HepG2 (cell line): ENCODE measurements around the gene ACAT2. TPM values are rescaled to one million over a fixed set of nuclear protein-coding genes. Genes with fewer than 3 reads are reported as not detected.

Experiments used
- ATAC-seq: fragments of 200-7000 bp; cut with Tn5 transposase; 3 replicates; pipeline ENCODE4 v1.9.1; 2020; ENCODE audit warnings: mild to moderate bottlenecking, moderate library complexity
- BruUV-seq: library from RNA; stranded (reverse); fragments of 400-500 nt; replicated peaks from 2 replicates; lab custom pipeline; 2021; lab: Mats Ljungman, UMichigan
- CTCF ChIA-PET: fragments of 300-600 bp; formaldehyde crosslinking; extraction: SDS; loops from one replicate; lab custom pipeline; 2021; ENCODE audit warnings: low total read pairs, inconsistent platforms, low intra/inter-chr PET ratio; lab: Yijun Ruan, JAX
- POLR2A ChIA-PET: fragments of 350-600 bp; sonication (Branson Sonifier 250); formaldehyde crosslinking; loops from one replicate; lab custom pipeline; 2020; ENCODE audit warnings: antibody characterized with exemption, inconsistent platforms; lab: Yijun Ruan, JAX
- DNase-seq: peaks from one replicate; pipeline ENCODE4 v3.0.0-alpha.2; 2015; ENCODE audit warnings: low spot score
- FAIRE-seq: peaks from 3 replicates; lab custom pipeline; 2011; peaks lifted over from hg19 to GRCh38; lab: Jason Lieb, UNC
- H2AFZ ChIP-seq: one replicate; pipeline ENCODE4 v1.6.1; 2011; ENCODE audit warnings: low read length, inconsistent platforms
- H3K27ac ChIP-seq: fragments of 300-600 bp; 3 replicates; pipeline ENCODE4 v1.8.0; 2011; ENCODE audit warnings: mixed run types, mild to moderate bottlenecking, mixed read lengths, low read length, inconsistent platforms; ENCODE audit not compliant: insufficient read depth; ENCODE audit errors: extremely low read length
- H3K27me3 ChIP-seq, 2 experiments: fragments of 200-600 bp in 1 of 2; 2 replicates in 1 of 2; 3 replicates in 1 of 2; pipeline versions ENCODE4 v1.6.0 to v1.8.0; 2011; ENCODE audit warnings: low read length in 2 of 2, mild to moderate bottlenecking in 2 of 2, moderate library complexity in 2 of 2, inconsistent platforms in 1 of 2; ENCODE audit not compliant: insufficient read depth in 2 of 2, control insufficient read depth in 1 of 2
- H3K36me3 ChIP-seq, 2 experiments: fragments of 200-600 bp in 1 of 2; replicated peaks in 1 of 2; 2 replicates in 1 of 2; 3 replicates in 1 of 2; pipeline versions ENCODE4 v1.5.1 to v1.8.0; 2011; ENCODE audit warnings: low read length in 2 of 2, inconsistent platforms in 1 of 2; ENCODE audit not compliant: insufficient read depth in 2 of 2, control insufficient read depth in 1 of 2
- H3K4me1 ChIP-seq: 2 replicates; pipeline ENCODE4 v1.5.1; 2012; ENCODE audit warnings: low read length, inconsistent platforms; ENCODE audit not compliant: insufficient read depth
- H3K4me2 ChIP-seq: 2 replicates; pipeline ENCODE4 v1.6.0; 2011; ENCODE audit warnings: low read depth, low read length, inconsistent platforms
- H3K4me3 ChIP-seq, 3 experiments: fragments of 200-600 bp in 1 of 3; sonication (generic), shearing (Covaris generic) in 1 of 3; replicated peaks in 1 of 3; 2 replicates each; pipeline ENCODE4 v1.5.1; 2011 to 2016; ENCODE audit warnings: low read length in 3 of 3, inconsistent platforms in 2 of 3, low read depth in 2 of 3, mild to moderate bottlenecking in 2 of 3, control low read depth in 1 of 3, mixed read lengths in 1 of 3; ENCODE audit not compliant: insufficient read depth in 1 of 3
- H3K79me2 ChIP-seq: one replicate; pipeline ENCODE4 v1.6.1; 2011; ENCODE audit warnings: low read length, inconsistent platforms; ENCODE audit not compliant: insufficient read depth
- H3K9ac ChIP-seq: 2 replicates; pipeline ENCODE4 v1.6.0; 2011; ENCODE audit warnings: mild to moderate bottlenecking, low read depth, low read length, inconsistent platforms; ENCODE audit not compliant: insufficient read depth
- H3K9me3 ChIP-seq: 2 replicates; pipeline ENCODE4 v1.5.1; 2012; ENCODE audit warnings: mild to moderate bottlenecking, low read length
- H4K20me1 ChIP-seq: 2 replicates; pipeline ENCODE4 v1.6.0; 2011; ENCODE audit warnings: inconsistent platforms, mild to moderate bottlenecking, low read length, moderate library complexity; ENCODE audit not compliant: insufficient read depth
- MED1 ChIP-seq: sonication (generic); formaldehyde crosslinking; IDR thresholded peaks from 2 replicates; pipeline ENCODE4 v1.4.0; 2020; ENCODE audit warnings: missing genetic modification reagents
- NFRKB ChIP-seq: fragments of 450-650 bp; IDR thresholded peaks from 2 replicates; pipeline ENCODE4 v1.6.1; 2017
- PRDM15 ChIP-seq: sonication (generic); formaldehyde crosslinking; IDR thresholded peaks from 2 replicates; pipeline ENCODE4 v1.4.0; 2020; ENCODE audit warnings: missing genetic modification reagents
- RFXANK ChIP-seq: IDR thresholded peaks from 2 replicates; pipeline ENCODE4 v1.6.1; 2016
- RFXAP ChIP-seq: sonication (generic); formaldehyde crosslinking; IDR thresholded peaks from 2 replicates; pipeline ENCODE4 v1.4.0; 2020; ENCODE audit warnings: missing genetic modification reagents, borderline replicate concordance
- SP140L ChIP-seq: sonication (generic); formaldehyde crosslinking; IDR thresholded peaks from 2 replicates; pipeline ENCODE4 v1.4.0; 2020; ENCODE audit warnings: missing genetic modification reagents, borderline replicate concordance
- ZMYM2 ChIP-seq: sonication (generic); formaldehyde crosslinking; IDR thresholded peaks from 2 replicates; pipeline ENCODE4 v1.8.0; 2022; ENCODE audit warnings: mild to moderate bottlenecking, missing genetic modification reagents
- ZNF572 ChIP-seq: sonication (generic); formaldehyde crosslinking; IDR thresholded peaks from 2 replicates; pipeline ENCODE4 v1.5.1; 2020; ENCODE audit warnings: mild to moderate bottlenecking, missing genetic modification reagents
- ZNF589 ChIP-seq: sonication (generic); formaldehyde crosslinking; conservative IDR thresholded peaks from 2 replicates; pipeline ENCODE4 v1.8.0; 2022; ENCODE audit warnings: mild to moderate bottlenecking, moderate library complexity, missing genetic modification reagents
- ZNF878 ChIP-seq: sonication (generic); formaldehyde crosslinking; IDR thresholded peaks from 2 replicates; pipeline ENCODE4 v1.8.1; 2023; ENCODE audit warnings: mild to moderate bottlenecking, missing genetic modification reagents, moderate library complexity
- WGBS: methylation state at CpG from one replicate; pipeline ENCODE4 v1.1.6; 2017; ENCODE audit warnings: low lambda C conversion rate; 5-methylcytosine and 5-hydroxymethylcytosine counted together
- in situ Hi-C: cut with HindIII; loops from 2 replicates; pipeline ENCODE4 v1.10.0; 2017; ENCODE audit warnings: low pct_unique_long_range_greater_than_20kb; ENCODE audit not compliant: extremely low pct_ligation_motif_present
- intact Hi-C: fragments of 100-400 bp; cut with micrococcal nuclease; formaldehyde crosslinking; loops from one replicate; pipeline ENCODE4 v1.10.0; 2022; ENCODE audit not compliant: unreplicated experiment
- polyA plus RNA-seq, 8 experiments: library from polyadenylated mRNA; depleted of rRNA in 3 of 8; stranded (reverse) in 7 of 8; unstranded in 1 of 8; fragments of >200 nt; fragmentation: Illumina TruSeq in 4 of 8; extraction: Trizol in 4 of 8; gene quantifications; 2 replicates each; pipeline versions ENCODE4 v1.2.1 to v1.2.3, GENCODE V29; 2011 to 2016; ENCODE audit warnings: low read depth in 4 of 8, missing spikeins in 1 of 8, mixed read lengths in 1 of 8; ENCODE audit not compliant: insufficient read depth in 1 of 8
- total RNA-seq, 5 experiments: library from RNA; depleted of rRNA; stranded (reverse); fragments of >200 nt; fragmentation: Illumina TruSeq; extraction: Trizol; gene quantifications; 2 replicates each; pipeline ENCODE4 v1.2.3, GENCODE V29; 2016; ENCODE audit warnings: low read depth in 1 of 5
- TF ChIP-seq, protein P1 (sequence below): sonication (generic); formaldehyde crosslinking; IDR thresholded peaks from 2 replicates; pipeline ENCODE4 v1.5.1; 2020; ENCODE audit warnings: missing genetic modification reagents, mild to moderate bottlenecking, borderline replicate concordance
- TF ChIP-seq, protein P2 (sequence below): sonication (generic); formaldehyde crosslinking; conservative IDR thresholded peaks from 2 replicates; pipeline ENCODE4 v1.4.0; 2020; ENCODE audit warnings: missing genetic modification reagents
- TF ChIP-seq, protein P3 (sequence below): sonication (generic); IDR thresholded peaks from 2 replicates; pipeline ENCODE4 v1.6.1; 2016; ENCODE audit warnings: low read depth, borderline replicate concordance
- TF ChIP-seq, protein P4 (sequence below): IDR thresholded peaks from 2 replicates; pipeline ENCODE4 v1.6.1; 2016; ENCODE audit warnings: missing compliant biosample characterization, missing genetic modification reagents, borderline replicate concordance

Gene ACAT2
- total and polyA plus RNA-seq, 2 of the 13 experiments (the other 11 are each of a cell fraction or from before 2014, with no cell fraction given): 121 to 534 TPM

- TF ChIP-seq, protein P1, sequence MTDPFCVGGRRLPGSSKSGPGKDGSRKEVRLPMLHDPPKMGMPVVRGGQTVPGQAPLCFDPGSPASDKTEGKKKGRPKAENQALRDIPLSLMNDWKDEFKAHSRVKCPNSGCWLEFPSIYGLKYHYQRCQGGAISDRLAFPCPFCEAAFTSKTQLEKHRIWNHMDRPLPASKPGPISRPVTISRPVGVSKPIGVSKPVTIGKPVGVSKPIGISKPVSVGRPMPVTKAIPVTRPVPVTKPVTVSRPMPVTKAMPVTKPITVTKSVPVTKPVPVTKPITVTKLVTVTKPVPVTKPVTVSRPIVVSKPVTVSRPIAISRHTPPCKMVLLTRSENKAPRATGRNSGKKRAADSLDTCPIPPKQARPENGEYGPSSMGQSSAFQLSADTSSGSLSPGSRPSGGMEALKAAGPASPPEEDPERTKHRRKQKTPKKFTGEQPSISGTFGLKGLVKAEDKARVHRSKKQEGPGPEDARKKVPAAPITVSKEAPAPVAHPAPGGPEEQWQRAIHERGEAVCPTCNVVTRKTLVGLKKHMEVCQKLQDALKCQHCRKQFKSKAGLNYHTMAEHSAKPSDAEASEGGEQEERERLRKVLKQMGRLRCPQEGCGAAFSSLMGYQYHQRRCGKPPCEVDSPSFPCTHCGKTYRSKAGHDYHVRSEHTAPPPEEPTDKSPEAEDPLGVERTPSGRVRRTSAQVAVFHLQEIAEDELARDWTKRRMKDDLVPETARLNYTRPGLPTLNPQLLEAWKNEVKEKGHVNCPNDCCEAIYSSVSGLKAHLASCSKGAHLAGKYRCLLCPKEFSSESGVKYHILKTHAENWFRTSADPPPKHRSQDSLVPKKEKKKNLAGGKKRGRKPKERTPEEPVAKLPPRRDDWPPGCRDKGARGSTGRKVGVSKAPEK: no peak
- TF ChIP-seq NFRKB: no peak
- no peak for TF ChIP-seq SP140L (CRISPR knock-in tag)
- TF ChIP-seq, protein P2, sequence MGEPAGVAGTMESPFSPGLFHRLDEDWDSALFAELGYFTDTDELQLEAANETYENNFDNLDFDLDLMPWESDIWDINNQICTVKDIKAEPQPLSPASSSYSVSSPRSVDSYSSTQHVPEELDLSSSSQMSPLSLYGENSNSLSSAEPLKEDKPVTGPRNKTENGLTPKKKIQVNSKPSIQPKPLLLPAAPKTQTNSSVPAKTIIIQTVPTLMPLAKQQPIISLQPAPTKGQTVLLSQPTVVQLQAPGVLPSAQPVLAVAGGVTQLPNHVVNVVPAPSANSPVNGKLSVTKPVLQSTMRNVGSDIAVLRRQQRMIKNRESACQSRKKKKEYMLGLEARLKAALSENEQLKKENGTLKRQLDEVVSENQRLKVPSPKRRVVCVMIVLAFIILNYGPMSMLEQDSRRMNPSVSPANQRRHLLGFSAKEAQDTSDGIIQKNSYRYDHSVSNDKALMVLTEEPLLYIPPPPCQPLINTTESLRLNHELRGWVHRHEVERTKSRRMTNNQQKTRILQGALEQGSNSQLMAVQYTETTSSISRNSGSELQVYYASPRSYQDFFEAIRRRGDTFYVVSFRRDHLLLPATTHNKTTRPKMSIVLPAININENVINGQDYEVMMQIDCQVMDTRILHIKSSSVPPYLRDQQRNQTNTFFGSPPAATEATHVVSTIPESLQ: no peak
- TF ChIP-seq ZNF589 (CRISPR knock-in tag): no peak
- no peak for TF ChIP-seq ZMYM2
- TF ChIP-seq, protein P3, sequence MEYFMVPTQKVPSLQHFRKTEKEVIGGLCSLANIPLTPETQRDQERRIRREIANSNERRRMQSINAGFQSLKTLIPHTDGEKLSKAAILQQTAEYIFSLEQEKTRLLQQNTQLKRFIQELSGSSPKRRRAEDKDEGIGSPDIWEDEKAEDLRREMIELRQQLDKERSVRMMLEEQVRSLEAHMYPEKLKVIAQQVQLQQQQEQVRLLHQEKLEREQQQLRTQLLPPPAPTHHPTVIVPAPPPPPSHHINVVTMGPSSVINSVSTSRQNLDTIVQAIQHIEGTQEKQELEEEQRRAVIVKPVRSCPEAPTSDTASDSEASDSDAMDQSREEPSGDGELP: no peak
- TF ChIP-seq, all 625 proteins: peak for 0
Observed at GRCh38 chr6:159808647-159809046, 46.8 kb downstream of the ACAT2 start (continued).

- DNase-seq (no peak), FAIRE-seq (no peak), ATAC-seq (no peak)
- peaks cover 32% of the 10 kb centered on the region for H3K4me1 ChIP-seq
- H3K4me2 ChIP-seq: no peak overlapping the region
- no peaks in the 10 kb centered on the region for H3K9me3 ChIP-seq
- H3K27me3 ChIP-seq: peaks cover 0 to 16% of the 10 kb centered on the region in 2 experiments; a peak in 3 of 5 replicates
- H3K36me3 ChIP-seq: no peaks in the 10 kb centered on the region
- no peaks in the 10 kb centered on the region for H3K79me2 ChIP-seq
- in situ Hi-C loops (no loop called here), intact Hi-C loops (no loop called here)
- H4K20me1 ChIP-seq: no peaks in the 10 kb centered on the region
- no peak overlapping the region for H3K4me3 ChIP-seq
- ChIA-PET CTCF (no interaction called here), POLR2A (interaction anchor here (6.3 kb wide), 1 partner anchor 19 kb away, joined by 88 read pairs; the partner anchor contains the start of genes MRPL18 and TCP1)
- WGBS: 46% methylated on average over 4 of the region's 4 CpGs
- BruUV-seq: no TSS peak
- H3K9ac ChIP-seq: no peak overlapping the region
- no peak overlapping the region for H3K27ac ChIP-seq
- no peak overlapping the region for H2AFZ ChIP-seq
- no peak for TF ChIP-seq RFXAP (CRISPR knock-in tag)
- TF ChIP-seq, protein P4, sequence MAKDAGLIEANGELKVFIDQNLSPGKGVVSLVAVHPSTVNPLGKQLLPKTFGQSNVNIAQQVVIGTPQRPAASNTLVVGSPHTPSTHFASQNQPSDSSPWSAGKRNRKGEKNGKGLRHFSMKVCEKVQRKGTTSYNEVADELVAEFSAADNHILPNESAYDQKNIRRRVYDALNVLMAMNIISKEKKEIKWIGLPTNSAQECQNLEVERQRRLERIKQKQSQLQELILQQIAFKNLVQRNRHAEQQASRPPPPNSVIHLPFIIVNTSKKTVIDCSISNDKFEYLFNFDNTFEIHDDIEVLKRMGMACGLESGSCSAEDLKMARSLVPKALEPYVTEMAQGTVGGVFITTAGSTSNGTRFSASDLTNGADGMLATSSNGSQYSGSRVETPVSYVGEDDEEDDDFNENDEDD: no peak
- no peak for TF ChIP-seq MED1 (CRISPR knock-in tag)
- no peak for TF ChIP-seq RFXANK (CRISPR knock-in tag)
- no peak for TF ChIP-seq PRDM15 (CRISPR knock-in tag)
- TF ChIP-seq ZNF572 (CRISPR knock-in tag): no peak
- TF ChIP-seq ZNF878: no peak
Observed at GRCh38 chr6:159809149-159809548, 47.3 kb downstream of the ACAT2 start.
